COLO668 (cell line): Measurements from ENCODE around the gene PSG4.
"Not testable (repeated sequence)": the region's sequence is repeated elsewhere in the genome, so short reads cannot be mapped to it uniquely, and the experiment has no call there.

Experiments used
- DNase-seq: peaks from one replicate; lab custom pipeline; 2025; ENCODE audit not compliant: unreplicated experiment; lab: John Stamatoyannopoulos, UW

Gene PSG4

GRCh38 chr19:43198686-43199419 lies 6.6 kb downstream of the PSG4 start:
- peak; percentile 5 for DNase-seq

DNA sequence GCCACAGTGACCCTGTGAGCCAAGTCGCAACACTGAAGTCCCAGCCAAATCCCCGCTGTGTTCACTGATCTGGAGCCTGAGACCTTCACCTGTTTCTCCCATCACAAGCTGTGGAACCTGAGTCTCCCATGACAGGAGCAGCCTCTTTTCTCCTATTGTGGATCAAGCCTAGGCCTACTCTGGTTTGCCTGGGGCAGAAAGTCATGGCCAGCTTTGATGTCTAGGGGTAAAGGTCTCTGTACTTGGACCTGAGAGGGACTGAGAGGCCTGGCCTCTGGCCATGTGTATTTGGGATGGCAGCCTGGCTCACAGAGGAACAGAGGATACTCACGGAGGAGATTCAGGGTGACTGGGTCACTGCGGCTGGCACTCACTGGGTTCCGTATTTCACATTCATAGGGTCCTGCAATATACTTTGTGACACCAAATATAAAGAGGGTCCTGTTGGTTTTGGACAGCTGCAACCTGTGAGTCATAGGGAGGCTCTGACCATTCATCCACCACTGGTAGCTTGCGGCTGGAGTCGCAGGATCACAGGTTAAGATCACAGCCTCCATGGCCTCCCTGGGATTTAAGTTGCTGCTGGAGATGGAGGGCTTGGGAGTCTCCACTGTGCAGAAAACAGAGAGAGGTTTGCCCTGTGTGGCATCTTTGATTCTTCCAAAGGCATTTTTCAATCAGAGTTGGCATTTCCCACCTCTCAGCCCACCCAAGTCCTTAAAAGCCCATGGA lies 7.6 kb downstream of the PSG4 start:
- DNase-seq, result not testable (repeated sequence)

- DNase-seq, result not testable (repeated sequence)
Observed at GRCh38 chr19:43194397-43194796, 11.0 kb downstream of the PSG4 start.

DNA sequence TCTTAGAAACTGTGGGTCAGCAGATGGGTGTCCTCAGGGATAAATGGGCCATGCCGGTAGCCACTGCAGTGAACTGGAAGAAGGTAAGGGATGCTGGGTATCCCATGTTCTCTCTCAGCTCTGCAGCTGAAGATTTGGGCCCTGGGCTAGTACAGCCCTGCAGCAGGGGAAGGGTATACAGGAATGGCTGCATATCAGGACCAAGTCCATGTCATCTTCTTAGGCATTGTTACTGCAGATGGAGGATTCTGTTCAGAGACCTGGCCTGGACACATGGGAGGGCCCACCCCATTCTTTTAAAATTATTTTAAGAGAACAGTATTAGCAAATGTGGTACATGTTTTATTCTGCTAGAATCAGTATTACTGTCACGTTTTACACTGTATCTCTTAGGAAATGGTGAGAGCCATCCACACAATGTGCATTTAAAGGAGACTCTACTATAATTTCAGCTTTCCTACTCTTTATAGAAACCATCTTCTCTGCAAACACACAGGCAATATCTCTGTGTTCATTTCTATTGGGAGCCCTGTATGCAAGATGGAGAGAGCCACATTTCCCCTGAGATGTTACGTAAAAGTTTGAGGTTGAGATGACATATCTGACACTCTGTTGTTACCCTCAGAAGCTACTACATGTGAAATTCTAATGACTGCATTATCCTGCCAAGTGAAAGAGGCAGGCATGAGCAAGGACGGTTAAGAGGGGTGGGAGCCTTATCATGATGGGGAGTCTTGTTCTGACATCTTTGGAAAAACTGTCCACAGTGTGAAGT lies 12.9 kb downstream of the PSG4 start:
- not testable (repeated sequence) for DNase-seq

DNA sequence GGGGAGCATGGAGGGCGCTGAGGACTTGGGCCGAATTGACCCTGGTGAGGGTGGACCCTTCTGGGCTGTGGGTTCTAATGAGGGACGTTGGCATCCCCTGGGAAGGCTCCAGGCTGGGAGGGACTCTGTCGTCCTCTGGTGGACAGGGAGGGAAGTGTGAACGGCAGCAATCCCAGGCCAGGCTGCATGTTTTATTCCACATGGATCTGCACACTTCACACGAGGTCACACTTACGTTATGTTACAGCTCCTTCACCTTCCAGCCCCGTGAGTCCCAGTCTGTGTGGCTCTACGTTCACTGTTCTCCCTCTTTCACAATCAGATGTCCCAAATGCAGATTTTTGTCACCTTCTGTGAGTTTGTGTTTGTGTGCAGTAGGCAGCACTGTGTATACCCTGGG lies 17.3 kb downstream of the PSG4 start:
- DNase-seq, result not testable (repeated sequence)

DNA sequence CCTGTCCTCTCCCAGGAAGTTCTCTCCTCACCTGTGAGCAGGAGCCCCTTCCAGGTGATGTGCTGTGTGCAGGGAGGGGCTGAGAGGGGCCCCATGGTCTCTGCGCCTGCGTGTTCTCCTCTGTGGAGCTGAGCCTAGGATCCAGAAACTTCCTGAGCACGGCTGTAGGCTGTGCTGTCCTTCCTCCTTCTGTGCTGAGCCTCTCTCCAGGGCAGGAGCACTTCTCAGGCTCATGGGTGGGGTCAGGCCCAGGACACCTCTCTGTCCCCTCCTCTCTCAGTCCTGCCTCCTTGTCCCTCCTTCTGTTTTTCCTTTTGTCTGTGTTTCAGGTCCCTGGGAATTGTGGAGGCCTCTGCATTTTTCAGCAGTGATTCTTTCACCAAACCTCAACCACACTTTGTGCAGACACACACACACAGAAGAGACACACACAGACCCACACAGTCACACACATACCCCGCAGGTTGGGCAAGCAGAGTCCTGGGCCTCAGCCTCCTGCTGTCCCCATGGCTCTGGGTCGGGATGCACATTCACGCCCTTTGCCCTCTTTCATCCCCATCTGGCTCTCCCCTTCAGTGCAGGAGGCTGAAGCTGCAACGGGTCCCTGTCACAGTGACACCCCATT lies 19.0 kb downstream of the PSG4 start, which contains the start of gene PSG5:
Gene PSG5, minus strand, starts transcription at position 226 of the 625 bp plus-strand sequence. Its CDS starts 131 bp downstream, at position 95.
- DNase-seq, result not testable (repeated sequence)

DNA sequence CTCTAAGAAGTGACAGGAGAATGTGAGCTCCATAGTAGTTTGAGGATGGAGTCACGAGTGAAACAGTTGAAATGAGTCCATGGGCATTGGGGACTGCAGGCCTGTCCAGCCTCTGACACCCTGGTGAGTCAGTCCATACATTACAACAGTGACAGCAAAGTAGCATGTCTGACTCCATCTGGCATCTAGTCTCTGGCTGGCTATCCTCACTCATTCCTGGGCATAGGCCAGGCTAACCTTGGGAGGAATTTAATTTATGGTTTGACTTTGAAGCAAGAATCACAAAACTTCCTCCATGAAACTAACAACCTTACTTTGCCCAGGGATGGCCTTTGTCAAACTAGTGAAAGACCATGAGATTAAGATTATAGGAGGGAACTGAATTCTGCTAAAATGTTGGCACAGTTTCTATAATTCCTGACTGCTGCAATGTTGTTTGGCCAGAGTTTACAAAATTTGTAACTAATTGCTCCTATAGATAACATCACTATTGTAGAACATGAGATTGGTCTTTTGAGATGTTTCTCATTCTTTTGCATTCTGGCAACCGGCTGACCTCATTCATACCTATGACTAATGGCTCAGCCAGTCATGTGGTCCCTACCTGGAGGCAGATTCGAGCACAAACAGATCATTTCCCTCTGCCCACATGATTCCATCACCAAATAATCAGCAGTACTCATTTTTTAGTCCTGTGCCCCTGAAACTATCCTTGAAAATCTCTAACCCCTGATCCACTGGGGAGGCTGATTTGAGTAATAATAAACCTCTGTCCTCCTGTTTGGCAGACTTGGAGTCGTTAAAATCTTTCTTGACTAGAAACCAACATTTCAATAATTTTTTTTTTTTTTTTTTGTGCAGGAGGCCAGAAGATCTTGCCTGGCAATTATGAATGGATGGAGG lies 23.3 kb downstream of the PSG4 start:
- DNase-seq, result not testable (repeated sequence)

DNA sequence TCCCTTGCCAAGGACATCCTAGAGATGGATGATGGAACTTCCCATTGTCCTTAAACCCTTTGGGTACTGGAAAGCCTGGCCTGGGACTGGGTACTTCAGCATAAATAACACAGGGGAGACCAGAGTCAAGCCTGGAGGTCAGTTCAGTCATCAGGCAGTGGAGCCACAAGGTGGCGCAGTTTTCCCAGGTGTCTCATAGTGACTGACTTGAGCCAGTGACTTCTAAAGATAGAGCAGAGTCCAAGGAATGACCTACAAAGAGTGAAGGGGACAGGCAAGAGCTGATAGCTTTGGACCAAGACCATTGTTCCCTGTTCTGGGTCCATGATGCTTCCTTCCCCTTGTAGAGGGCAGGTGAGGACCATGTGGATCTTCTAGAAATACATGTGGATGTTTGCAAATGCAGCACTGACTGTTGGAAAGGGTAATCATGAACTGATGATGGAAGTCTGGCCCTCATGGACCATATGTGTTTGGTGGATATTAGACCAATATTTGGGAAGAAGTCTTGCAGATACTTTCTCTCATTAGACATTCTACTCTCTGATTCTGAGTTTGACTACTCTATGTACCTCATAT lies 25.8 kb downstream of the PSG4 start:
- DNase-seq, result not testable (repeated sequence)

GRCh38 chr19:43178577-43178976 lies 26.9 kb downstream of the PSG4 start:
- not testable (repeated sequence) for DNase-seq

DNA sequence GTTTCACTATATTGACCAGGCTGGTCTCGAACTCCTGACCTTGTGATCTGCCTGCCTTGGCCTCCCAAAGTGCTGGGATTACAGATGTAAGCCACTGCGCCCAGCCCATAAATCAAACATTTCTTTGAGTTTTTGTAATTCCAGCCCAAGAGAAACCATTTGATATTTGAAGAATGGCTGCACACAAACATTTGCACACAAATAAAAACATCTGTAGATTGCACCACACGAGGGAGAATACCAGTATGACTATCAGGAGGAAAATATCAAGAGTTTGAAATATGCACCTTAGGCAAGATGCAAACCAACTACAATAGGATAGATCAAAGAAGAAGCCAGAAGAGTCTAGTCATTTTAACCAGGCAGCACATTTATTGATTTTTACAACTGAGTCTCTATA lies 39.5 kb downstream of the PSG4 start:
- not testable (repeated sequence) for DNase-seq

GRCh38 chr19:43163135-43163534 lies 42.3 kb downstream of the PSG4 start:
- not testable (repeated sequence) for DNase-seq

DNA sequence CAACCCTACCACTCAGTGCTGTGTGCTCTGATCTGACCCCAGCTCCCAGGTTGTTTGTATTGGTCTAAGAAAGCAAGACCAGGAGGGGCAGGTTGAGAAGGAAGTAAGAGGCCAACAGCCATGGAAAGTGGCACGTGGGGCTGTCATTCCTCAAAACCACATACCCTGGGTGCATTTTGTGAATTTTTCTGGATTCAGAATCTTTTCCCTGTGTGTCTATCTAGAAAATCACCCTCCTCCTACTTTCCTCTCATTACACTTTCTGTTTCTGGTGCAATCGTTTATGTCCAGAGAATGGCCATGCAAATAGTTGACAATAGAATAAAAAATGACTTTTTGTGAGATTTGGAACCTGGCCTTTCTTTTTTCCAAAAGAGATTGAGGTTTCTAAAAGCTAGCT lies 43.2 kb downstream of the PSG4 start:
- not testable (repeated sequence) for DNase-seq

DNA sequence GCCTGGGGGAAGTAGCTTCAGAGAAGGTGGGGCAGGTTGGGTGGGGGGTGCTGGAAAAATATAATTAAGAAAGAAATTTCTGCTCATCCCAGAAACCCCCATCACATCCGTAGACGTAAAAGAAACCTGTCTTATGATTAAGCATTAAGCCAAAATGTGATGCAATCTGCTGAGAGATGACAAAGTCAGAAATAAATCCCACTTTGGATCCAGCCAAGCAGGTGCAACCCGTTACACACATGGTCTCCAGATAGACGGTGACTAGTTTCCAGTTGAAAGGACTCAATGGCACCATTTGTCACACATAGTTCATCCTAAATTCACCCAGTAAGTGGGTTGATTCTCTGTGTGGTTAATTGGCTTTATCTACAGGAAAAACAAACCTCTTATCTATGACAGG lies 53.2 kb downstream of the PSG4 start:
- DNase-seq, result no peak

DNA sequence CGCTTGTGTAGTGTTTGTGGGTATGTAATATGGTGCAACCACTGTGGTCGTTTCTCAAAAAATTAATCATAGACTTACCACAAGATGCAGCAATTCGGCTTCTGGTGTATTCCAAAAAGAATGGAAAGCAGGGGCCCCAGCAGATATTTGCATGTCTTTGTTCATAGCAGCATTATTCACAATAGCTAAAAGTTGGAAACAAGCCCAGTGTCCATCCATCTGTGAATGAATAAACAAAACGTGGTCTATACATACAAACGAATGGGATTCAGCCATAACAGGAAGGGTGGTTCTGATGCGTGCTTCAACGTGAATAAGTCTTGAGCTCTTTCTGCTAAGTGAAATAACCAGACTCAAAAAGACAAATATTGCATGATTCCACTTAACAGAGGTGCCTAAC lies 55.6 kb downstream of the PSG4 start:
- peak; percentile 75 for DNase-seq

- no peak for DNase-seq
Observed at GRCh38 chr19:43148233-43148632, 57.2 kb downstream of the PSG4 start.
